PFSK-1 (cell line): ENCODE data around the gene KCNQ1.

Source experiments
- FOXP2 ChIP-seq: optimal IDR thresholded peaks from 2 replicates; pipeline ENCODE3; 2011; ENCODE audit warnings: borderline replicate concordance, control low read depth, inconsistent platforms; ENCODE audit not compliant: insufficient read depth; ENCODE audit errors: extremely low read length, extremely low read depth
- POLR2AphosphoS5 ChIP-seq: IDR thresholded peaks from 2 replicates; pipeline ENCODE4 v1.6.1; 2012; ENCODE audit warnings: low read depth, mild to moderate bottlenecking, control low read depth, low read length, moderate library complexity
- SIN3A ChIP-seq: IDR thresholded peaks from 2 replicates; pipeline ENCODE4 v1.6.1; 2012; ENCODE audit warnings: mild to moderate bottlenecking, low read length, moderate library complexity, borderline replicate concordance; ENCODE audit not compliant: insufficient read depth
- TAF1 ChIP-seq: IDR thresholded peaks from 2 replicates; pipeline ENCODE4 v1.6.1; 2012; ENCODE audit warnings: low read length, control low read depth, borderline replicate concordance; ENCODE audit not compliant: insufficient read depth
- TF ChIP-seq, protein P1 (sequence below), 2 experiments: IDR thresholded peaks; 2 replicates each; pipeline versions ENCODE4 v1.6.1 to v1.8.0; 2011 to 2012; ENCODE audit warnings: low read depth in 2 of 2, low read length in 2 of 2, control low read depth in 1 of 2, inconsistent platforms in 1 of 2, mild to moderate bottlenecking in 1 of 2, moderate library complexity in 1 of 2; ENCODE audit not compliant: insufficient read depth in 1 of 2

KCNQ1 gene

DNA sequence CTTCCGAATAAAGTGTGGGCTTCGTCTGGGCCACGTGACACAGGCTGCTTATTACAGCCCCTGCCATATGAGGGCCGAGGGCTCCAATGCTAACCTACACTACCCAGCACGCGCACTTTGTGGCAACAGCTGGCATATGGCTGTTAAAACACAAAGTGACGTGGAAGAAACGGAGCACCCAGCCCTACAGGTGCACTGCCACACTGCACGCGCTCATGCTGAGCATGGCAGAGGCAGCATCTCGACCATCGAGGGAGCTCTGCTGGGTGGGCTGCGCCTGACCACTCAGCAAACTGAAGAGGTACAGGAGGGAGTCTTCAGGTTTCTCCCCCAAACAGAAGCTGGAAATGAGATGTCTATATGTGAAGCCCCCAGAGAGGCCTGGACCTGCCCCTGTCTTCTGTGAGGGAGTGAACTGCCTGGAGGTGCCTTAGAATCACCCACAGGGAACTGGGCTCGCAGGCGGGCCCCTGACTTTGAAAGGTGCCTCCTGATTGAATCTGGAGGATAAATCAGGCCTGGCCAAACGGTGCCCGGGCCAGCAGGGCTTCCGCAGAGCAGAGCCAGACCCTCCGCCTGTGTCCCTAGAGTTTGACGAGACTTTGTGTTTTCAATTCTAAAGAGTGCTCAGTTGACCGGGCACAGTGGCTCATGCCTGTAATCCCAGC is 26.0 kb upstream of the KCNQ1 start:
- TF ChIP-seq POLR2AphosphoS5: no peak
- no peak for TF ChIP-seq TAF1
- no peak for TF ChIP-seq SIN3A

DNA sequence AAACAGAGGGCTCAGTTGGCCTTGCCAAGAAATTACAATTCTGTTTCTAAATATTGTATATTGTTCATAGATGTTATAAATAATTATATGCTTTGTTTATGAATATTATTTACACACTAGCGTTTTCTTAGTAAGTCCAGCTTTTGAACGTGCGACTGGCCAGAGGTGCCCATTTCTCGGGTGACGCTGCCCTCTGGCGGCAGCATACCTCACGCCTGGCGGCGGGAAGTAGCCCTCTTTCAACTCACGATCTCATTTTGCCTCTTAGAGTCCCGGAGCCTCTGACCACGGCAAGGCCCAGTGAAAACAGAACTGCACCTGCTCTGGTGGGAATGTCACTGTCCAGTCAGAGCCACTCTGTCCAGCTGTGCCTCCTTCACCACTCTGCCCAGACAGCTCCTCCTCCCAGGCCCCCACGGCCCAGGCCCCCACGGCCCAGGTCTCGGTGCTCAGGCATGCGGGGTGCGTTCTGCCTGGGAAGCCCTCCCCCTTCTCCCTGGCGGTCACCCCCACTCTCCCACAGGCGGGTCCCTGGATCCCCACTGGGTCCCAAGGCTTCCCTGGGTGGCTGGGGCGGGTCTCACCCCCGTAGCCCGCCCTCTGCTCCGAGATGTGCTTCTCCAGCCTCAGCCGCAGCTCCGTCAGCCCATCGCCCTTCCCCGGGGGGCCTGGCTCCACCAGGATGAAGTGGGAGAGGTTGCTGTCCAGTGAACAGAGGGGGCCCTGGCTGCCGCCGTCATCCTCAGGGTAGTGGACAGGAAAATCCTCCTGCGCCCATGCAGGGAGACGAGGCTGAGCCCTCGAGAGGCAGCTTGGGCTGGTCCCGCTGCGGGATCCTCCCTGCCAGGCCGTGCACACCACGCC is 24.9 kb upstream of the KCNQ1 start:
- TF ChIP-seq SIN3A (no peak), FOXP2 (no peak), POLR2AphosphoS5 (no peak), TAF1 (no peak)
- TF ChIP-seq, protein P1, sequence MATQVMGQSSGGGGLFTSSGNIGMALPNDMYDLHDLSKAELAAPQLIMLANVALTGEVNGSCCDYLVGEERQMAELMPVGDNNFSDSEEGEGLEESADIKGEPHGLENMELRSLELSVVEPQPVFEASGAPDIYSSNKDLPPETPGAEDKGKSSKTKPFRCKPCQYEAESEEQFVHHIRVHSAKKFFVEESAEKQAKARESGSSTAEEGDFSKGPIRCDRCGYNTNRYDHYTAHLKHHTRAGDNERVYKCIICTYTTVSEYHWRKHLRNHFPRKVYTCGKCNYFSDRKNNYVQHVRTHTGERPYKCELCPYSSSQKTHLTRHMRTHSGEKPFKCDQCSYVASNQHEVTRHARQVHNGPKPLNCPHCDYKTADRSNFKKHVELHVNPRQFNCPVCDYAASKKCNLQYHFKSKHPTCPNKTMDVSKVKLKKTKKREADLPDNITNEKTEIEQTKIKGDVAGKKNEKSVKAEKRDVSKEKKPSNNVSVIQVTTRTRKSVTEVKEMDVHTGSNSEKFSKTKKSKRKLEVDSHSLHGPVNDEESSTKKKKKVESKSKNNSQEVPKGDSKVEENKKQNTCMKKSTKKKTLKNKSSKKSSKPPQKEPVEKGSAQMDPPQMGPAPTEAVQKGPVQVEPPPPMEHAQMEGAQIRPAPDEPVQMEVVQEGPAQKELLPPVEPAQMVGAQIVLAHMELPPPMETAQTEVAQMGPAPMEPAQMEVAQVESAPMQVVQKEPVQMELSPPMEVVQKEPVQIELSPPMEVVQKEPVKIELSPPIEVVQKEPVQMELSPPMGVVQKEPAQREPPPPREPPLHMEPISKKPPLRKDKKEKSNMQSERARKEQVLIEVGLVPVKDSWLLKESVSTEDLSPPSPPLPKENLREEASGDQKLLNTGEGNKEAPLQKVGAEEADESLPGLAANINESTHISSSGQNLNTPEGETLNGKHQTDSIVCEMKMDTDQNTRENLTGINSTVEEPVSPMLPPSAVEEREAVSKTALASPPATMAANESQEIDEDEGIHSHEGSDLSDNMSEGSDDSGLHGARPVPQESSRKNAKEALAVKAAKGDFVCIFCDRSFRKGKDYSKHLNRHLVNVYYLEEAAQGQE (IDR thresholded peaks at IDR 0.05; ENCODE audit: insufficient read depth in 1 of 2, low read depth in 2 of 2, low read length in 2 of 2): no peak

DNA sequence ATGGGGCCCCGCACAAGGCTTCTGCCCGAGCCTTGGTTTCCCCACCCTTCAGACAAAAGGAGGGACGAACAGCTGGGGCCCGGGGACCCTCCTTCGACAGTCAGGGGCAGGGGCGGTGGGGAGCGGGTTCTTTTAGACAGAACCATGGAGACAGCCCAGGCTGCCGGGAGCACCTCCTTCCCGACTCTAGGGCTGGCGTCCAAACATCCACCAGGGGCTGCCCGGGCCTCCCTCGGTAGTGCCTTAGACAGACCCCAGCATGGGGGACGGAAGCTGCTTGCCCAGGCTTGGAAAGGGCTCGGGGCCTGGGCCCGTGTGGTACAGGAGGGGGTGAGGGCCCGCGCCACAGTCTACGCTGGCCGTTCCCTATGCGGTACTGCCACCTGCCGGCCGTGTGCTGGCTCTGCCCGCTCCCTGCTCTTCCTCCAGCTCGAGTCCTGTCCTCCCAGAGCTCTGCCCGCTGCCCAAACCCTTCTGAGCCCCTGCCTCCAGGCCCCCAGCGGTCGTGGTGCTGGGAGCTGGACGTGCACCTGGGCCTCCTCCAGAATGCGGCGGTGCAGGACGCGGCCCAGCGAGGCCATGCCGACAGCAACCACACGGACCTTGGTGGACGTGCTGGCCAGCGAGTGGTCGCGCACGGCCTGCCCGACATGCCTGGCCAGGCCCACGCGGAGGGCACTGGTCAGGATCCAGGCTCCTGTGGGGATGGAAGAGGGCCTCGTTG is 24.1 kb upstream of the KCNQ1 start:
- TF ChIP-seq FOXP2: peak; percentile 75
- TF ChIP-seq, protein P1 (IDR thresholded peaks at IDR 0.05; ENCODE audit: insufficient read depth in 1 of 2, low read depth in 2 of 2, low read length in 2 of 2): no peak

DNA sequence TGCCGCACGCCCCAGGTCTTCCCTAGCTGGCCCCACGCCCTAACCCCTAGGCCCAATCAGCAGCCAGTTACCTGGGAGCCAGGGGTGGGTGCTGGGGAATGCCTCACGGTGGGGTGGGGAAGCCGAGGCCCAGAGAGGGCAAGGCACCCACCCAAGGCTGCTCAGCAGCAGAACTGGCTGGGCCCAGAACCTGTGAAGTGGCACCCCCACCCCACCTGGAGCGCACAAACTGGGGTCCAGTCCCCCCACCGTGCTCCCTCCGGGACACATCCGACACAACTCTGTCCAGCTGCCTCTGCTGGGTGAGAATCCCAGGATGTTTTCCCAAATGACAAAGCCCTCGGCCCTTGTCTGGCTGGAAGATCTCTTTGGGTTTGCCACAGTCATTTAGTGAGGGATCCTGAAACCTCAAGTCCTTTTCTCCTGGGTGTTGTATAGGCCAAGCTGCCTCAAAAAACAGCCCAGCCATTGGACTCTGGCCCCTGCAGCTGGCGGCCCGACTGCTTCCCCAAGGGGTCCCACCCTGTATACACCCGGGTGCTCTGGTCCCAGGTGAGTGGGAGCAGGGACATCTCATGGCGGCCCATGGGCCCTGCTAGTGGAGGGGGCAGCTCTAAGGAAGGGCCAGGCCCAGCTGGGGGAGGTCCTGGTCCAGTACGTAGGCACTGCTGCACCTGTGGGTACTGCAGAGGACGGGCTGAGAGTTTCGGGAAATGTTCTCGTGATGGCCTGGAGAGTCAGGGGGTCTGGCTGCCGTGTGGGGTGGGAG is 23.4 kb upstream of the KCNQ1 start:
- TF ChIP-seq FOXP2: no peak
- TF ChIP-seq, protein P1 (IDR thresholded peaks at IDR 0.05; ENCODE audit: insufficient read depth in 1 of 2, low read depth in 2 of 2, low read length in 2 of 2): no peak
- TF ChIP-seq SIN3A: no peak

DNA sequence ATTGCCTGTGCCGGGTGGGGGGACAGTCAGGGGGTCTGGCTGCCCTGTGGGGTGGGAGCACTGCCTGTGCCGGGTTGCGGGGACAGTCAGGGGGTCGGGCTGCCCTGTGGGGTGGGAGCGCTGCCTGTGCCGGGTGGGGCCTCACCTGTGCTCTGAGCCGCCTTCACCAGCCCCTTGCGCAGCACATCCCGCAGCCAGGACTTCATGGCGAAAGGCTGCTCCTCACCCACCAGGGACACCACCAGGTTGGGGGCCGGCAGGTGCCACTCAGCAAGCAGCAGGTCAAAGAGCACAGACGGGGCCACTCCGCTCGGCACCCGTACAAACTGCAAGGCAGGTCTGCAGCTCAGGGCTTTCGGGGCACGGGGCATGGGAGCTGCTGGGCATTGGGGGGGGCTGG is 22.8 kb upstream of the KCNQ1 start:
- TF ChIP-seq, protein P1 (IDR thresholded peaks at IDR 0.05; ENCODE audit: insufficient read depth in 1 of 2, low read depth in 2 of 2, low read length in 2 of 2): no peak
- TF ChIP-seq SIN3A (no peak), TAF1 (no peak), FOXP2 (no peak), POLR2AphosphoS5 (no peak)
